DOHH2 (cell line): ENCODE data around the gene MTARC1.

Experiments
- H3F3A ChIP-seq: fragments of 200-600 bp; sonication (generic), shearing (Covaris generic); 2 replicates; pipeline ENCODE4 v1.6.0; 2016; ENCODE audit warnings: antibody characterized with exemption, mild to moderate bottlenecking; ENCODE audit not compliant: control insufficient read depth, insufficient read depth
- H3K27ac ChIP-seq: fragments of 200-600 bp; sonication (generic); 2 replicates; pipeline ENCODE4 v1.5.1; 2014; ENCODE audit warnings: low read depth, mild to moderate bottlenecking, low read length, moderate library complexity
- H3K27me3 ChIP-seq: fragments of 200-600 bp; sonication (generic); 2 replicates; pipeline ENCODE4 v1.6.1; 2014; ENCODE audit warnings: mild to moderate bottlenecking, low read length, mixed read lengths; ENCODE audit not compliant: control insufficient read depth
- H3K36me3 ChIP-seq: fragments of 200-600 bp; sonication (generic); 2 replicates; pipeline ENCODE4 v1.6.1; 2014; ENCODE audit warnings: mild to moderate bottlenecking, low read length, moderate library complexity, mixed read lengths; ENCODE audit not compliant: control insufficient read depth
- H3K4me1 ChIP-seq: fragments of 200-600 bp; sonication (generic); 2 replicates; pipeline ENCODE4 v1.6.1; 2014; ENCODE audit warnings: mild to moderate bottlenecking, low read length, mixed read lengths; ENCODE audit not compliant: control insufficient read depth
- H3K4me2 ChIP-seq: fragments of 200-600 bp; sonication (generic); 2 replicates; pipeline ENCODE4 v1.6.0; 2014; ENCODE audit warnings: mild to moderate bottlenecking, low read length, moderate library complexity
- H3K4me3 ChIP-seq: fragments of 200-600 bp; sonication (generic); 2 replicates; pipeline ENCODE4 v1.5.1; 2014; ENCODE audit warnings: mild to moderate bottlenecking, low read length, mixed read lengths
- H3K79me2 ChIP-seq: fragments of 200-600 bp; sonication (generic); 2 replicates; pipeline ENCODE4 v1.6.1; 2014; ENCODE audit warnings: mild to moderate bottlenecking, low read length, mixed read lengths; ENCODE audit not compliant: control insufficient read depth
- H3K9me2 ChIP-seq: fragments of 200-600 bp; sonication (generic); replicated peaks from 2 replicates; pipeline ENCODE4 v1.6.1; 2014; ENCODE audit warnings: mild to moderate bottlenecking, low read length, mixed read lengths; ENCODE audit not compliant: control insufficient read depth
- H3K9me3 ChIP-seq: fragments of 200-600 bp; sonication (generic); 2 replicates; pipeline ENCODE4 v1.6.1; 2014; ENCODE audit warnings: antibody characterized with exemption, low read length, mixed read lengths; ENCODE audit not compliant: control insufficient read depth, insufficient read depth
- H4K20me1 ChIP-seq: fragments of 200-600 bp; sonication (generic); 2 replicates; pipeline ENCODE4 v1.6.0; 2014; ENCODE audit warnings: low read depth, mild to moderate bottlenecking, antibody characterized with exemption, low read length, moderate library complexity; ENCODE audit not compliant: control insufficient read depth, insufficient read depth
- EZH2phosphoT487 ChIP-seq: fragments of 200-600 bp; sonication (generic); IDR thresholded peaks from 2 replicates; pipeline ENCODE4 v1.6.1; 2017; ENCODE audit warnings: borderline replicate concordance, mild to moderate bottlenecking, antibody characterized with exemption, low read length, moderate library complexity, mixed read lengths
- TF ChIP-seq, protein P1 (sequence below): fragments of 200-600 bp; sonication (generic); IDR thresholded peaks from one replicate; pipeline ENCODE4 v1.5.1; 2014; ENCODE audit warnings: antibody characterized with exemption, mild to moderate bottlenecking, low read depth, low read length; ENCODE audit not compliant: poor library complexity, severe bottlenecking

The MTARC1 gene

DNA sequence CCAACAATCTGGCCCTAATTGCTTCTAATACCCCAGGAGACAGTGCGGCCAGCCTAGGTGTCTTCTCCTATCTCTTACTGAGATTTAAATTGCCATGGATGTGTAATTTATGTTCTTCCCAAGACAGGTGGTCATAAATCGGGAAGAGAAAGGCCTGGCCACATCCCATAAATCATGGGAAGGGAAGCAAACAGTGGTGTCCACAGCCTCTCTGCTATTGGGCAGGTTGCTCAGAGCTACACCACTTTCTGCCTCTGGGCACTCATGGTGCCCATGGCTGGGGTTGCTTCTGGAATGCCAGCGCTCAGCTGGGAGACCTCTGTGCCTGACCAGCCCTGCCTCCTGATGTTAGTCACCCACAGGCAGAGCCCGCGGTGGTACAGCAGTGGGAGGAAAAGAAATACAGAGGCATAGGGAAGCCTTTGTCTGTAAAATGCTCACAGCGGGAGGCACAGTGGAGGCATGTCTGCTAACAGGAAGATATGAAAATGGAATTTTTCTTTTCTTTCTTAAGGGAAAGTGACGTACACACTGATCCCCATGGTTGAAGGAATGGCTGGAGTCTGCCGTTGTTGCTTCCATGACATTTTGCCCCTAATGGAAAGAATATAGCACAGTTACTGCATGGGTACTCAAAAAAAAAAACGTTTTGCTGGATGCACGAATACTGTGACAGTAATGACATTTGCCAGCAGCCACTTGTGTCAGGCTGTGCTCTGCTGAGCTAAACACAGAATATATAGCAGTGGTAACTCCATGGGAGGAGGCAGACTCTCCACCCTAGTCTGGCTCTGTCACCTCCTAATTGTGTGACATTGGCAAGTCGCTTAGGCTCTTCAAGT lies 21.9 kb downstream of the MTARC1 start:
- Histone ChIP-seq H3K9me2 (no peaks in the 10 kb centered on the region), H3K4me3 (no peak overlapping the region), H3K79me2 (no peaks in the 10 kb centered on the region), H4K20me1 (0 out of 2 replicates have a peak, but pooled peaks cover 3% of the 10 kb centered on the region), H3K9me3 (no peaks in the 10 kb centered on the region), H3K27me3 (peaks cover 7% of the 10 kb centered on the region; the same call in 1 of the 2 replicates), H3K4me2 (no peak overlapping the region), H3K36me3 (no peaks in the 10 kb centered on the region), H3K4me1 (no peaks in the 10 kb centered on the region), H3F3A (no peaks in the 10 kb centered on the region), H3K27ac (no peak overlapping the region)
- TF ChIP-seq, protein P1, sequence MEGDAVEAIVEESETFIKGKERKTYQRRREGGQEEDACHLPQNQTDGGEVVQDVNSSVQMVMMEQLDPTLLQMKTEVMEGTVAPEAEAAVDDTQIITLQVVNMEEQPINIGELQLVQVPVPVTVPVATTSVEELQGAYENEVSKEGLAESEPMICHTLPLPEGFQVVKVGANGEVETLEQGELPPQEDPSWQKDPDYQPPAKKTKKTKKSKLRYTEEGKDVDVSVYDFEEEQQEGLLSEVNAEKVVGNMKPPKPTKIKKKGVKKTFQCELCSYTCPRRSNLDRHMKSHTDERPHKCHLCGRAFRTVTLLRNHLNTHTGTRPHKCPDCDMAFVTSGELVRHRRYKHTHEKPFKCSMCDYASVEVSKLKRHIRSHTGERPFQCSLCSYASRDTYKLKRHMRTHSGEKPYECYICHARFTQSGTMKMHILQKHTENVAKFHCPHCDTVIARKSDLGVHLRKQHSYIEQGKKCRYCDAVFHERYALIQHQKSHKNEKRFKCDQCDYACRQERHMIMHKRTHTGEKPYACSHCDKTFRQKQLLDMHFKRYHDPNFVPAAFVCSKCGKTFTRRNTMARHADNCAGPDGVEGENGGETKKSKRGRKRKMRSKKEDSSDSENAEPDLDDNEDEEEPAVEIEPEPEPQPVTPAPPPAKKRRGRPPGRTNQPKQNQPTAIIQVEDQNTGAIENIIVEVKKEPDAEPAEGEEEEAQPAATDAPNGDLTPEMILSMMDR = no peak
- no peak for TF ChIP-seq EZH2phosphoT487

DNA sequence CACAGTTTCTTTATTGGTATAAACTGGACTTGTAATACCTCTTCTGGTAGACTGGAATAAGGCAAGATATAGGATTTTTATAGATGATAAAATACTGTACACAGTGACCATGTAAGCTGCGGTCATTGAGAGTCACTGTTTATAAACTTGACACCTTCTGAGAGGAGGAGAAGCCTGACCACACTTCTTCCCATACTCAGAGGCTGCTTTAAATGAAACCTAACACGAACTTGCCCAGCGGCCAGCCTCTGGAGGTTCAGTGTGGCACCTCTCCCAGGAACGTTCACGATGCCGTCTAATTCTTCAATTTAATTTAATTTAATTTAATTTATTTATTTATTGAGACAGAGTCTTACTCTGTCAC lies 22.5 kb downstream of the MTARC1 start:
- Histone ChIP-seq H3K27me3 (peaks cover 7% of the 10 kb centered on the region; the same call in 1 of the 2 replicates), H3K4me3 (no peak overlapping the region), H3K9me2 (no peaks in the 10 kb centered on the region), H3K9me3 (no peaks in the 10 kb centered on the region), H3K79me2 (no peaks in the 10 kb centered on the region), H3F3A (no peaks in the 10 kb centered on the region), H3K4me2 (no peak overlapping the region), H3K36me3 (no peaks in the 10 kb centered on the region), H3K27ac (no peak overlapping the region), H4K20me1 (0 out of 2 replicates have a peak, but pooled peaks cover 3% of the 10 kb centered on the region), H3K4me1 (no peaks in the 10 kb centered on the region)
- no peak for TF ChIP-seq EZH2phosphoT487
- TF ChIP-seq, protein P1 = no peak

DNA sequence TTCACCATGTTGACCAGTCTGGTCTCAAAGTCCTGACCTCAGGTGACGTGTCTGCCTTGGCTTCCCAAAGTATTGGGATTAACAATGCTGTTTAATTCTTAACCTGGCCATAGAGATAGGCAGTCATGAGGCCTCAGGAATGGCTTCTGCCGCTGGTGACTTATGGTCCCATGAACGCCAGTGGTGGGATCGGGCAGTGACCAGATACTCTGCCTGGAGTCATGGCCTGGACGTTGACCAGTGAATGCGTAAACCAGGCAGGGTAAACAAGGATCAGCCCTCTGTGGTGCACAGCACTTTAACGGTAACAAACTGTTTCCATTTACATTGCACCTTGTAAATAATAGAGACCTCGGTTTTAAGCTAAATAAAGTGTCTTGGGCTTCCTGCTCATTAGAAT lies 23.0 kb downstream of the MTARC1 start:
- no peaks in the 10 kb centered on the region for H3K79me2 ChIP-seq
- H3K36me3 ChIP-seq = no peaks in the 10 kb centered on the region
- H3K4me2 ChIP-seq = no peak overlapping the region
- no peaks in the 10 kb centered on the region for H3K9me3 ChIP-seq
- H3K27ac ChIP-seq = no peak overlapping the region
- H3K4me1 ChIP-seq = no peaks in the 10 kb centered on the region
- H3K4me3 ChIP-seq = no peak overlapping the region
- H3K9me2 ChIP-seq = no peaks in the 10 kb centered on the region
- TF ChIP-seq, protein P1 = no peak
- TF ChIP-seq EZH2phosphoT487 = no peak
- H3F3A ChIP-seq = no peaks in the 10 kb centered on the region
- H4K20me1 ChIP-seq = 0 out of 2 replicates have a peak, but pooled peaks cover 3% of the 10 kb centered on the region
- H3K27me3 ChIP-seq = peaks cover 7% of the 10 kb centered on the region; the same call in 1 of the 2 replicates
